GM18951 (cell line): ENCODE results near the gene IFNG.

ENCODE experiments used
- POLR2A ChIP-seq: IDR thresholded peaks from 4 replicates; pipeline ENCODE4 v1.6.1; 2011; ENCODE audit warnings: mild to moderate bottlenecking; ENCODE audit not compliant: insufficient read length, insufficient read depth; ENCODE audit errors: extremely low read depth
- in situ Hi-C: fragments of 300-500 bp; cut with MboI; formaldehyde crosslinking; loops from one replicate; pipeline ENCODE4 v1.12.0; 2022; ENCODE audit warnings: low sequenced_read_pairs, mixed read lengths, inconsistent platforms; ENCODE audit not compliant: unreplicated experiment

The IFNG gene

DNA sequence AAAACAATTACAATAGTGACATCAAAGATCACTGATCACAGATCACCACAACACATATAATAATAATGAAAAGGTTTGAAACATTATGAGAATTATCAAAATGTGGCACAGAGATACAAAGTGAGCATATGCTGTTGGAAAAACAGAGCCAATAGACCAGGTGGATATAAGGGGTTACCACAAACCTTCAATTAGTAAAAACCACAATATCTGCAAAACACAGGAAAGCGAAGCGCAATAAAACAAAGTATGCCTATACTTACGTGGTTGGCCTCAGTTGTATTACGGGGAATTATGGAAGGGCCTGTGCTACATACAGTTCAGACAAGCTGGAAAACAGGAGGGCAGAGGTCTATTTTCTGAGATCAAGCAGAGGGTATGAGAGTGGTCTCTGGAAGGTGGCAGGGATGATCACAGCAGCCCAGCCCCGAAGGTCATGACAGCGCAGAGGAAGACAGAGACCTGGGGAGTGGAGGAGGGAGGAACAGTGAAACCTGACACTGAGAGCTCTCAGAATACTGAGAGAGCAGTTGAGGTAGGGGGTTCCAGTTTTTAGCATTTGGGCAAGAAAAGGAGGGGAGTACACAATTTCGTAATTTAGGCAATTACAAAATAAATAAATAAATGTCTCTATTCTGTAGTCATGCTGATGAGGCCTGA lies 41.3 kb downstream of the IFNG start:
- in situ Hi-C loops, result no loop called here
- no peak for TF ChIP-seq POLR2A

DNA sequence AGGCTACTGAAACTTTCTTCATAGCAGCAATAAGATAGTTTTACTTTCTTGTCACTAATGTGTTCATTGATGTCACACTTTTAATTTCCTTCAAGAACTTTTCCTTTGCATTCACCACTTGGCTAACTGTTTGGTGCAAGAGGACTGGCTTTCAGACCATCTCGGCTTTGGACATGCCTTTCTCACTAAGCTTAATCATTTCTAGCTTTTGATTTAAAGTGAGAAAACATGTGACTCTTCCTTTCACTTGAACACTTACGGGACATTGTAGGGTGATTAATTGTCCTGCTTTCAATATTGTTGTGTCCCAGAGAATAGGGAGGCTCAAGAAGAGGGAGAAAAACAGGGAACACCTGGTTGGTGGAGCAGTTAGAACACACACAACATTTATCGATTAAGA lies 41.9 kb downstream of the IFNG start:
- in situ Hi-C loops, result no loop called here

DNA sequence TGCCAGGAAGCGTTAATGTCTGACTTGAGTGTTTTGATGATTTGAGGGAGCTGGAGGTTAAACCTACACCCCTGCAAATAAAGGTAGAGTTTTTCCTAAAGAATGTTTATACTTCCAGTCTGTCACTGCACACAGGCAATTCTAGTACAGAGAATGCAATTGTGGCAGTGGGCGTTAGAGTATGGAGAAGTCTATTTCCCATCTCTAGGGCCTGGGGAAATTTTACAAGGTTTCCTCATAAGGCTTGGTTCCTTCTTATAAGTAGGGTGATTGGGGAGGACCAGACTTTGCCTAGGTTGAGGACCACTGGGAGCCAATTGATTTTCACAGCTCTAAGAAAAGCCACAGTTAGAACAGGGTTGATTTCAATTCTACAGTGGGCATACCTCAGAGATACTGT lies 44.3 kb downstream of the IFNG start:
- TF ChIP-seq POLR2A, result no peak
- in situ Hi-C loops, result no loop called here

More for the DNA sequence above, 41.9 kb downstream of the IFNG start:
- TF ChIP-seq POLR2A, result no peak

DNA sequence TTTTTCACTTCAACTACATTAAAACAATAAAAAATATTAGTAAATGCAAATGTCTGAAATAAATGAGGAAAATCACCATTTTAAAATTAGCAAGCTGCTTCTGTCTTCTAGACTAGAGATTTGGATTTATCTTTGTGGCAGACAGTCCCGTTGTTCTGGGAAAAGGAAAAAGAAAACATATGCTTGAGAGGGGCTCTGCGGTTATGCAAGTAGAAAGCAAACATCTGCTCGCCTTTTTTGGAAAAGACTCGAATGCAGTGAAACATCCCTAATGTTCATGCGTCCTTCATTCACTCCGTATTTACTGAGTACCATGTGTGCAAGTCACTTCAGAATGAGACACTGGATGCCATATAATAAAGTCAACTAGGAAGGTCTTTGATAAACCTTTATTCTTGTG lies 44.9 kb downstream of the IFNG start:
- no peak for TF ChIP-seq POLR2A
- in situ Hi-C loops, result no loop called here

DNA sequence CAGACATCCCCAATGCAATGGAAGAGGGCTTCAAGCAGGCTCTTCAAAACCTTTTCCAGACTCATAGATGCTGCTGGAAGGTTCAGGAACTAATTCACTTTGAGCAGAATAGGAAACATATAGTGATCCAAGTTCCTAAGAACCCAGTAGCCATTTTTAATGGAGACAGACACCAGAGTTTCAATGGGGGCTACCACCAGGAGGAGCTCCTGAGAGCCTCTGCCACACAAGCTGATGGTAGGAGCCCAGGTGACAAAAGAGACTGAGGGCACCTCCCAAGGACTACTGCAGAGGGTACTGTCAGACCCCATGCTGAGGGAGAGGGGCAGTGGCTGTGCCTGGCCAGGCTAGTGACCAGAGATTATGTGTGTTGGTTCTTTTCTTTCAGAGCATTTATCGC lies 45.9 kb downstream of the IFNG start:
- no peak for TF ChIP-seq POLR2A
- in situ Hi-C loops, result no loop called here

DNA sequence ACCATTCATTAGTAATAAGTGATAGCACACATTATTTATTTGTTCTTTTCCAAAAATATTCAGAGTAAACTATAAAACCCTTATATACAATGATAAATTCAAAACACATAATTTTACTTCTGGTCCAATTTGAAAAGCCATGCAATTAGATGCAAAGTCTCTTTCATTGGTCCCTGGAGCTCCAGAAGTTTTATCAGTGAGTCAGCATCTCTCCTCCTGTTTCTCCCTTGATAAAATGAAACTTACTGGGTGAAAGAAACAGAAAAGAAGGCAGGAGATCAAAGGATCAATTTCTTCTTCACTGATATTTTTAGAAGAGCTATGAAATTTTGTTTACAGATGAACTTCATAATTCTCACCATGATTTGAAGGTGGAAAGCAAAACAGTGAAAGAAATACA lies 47.5 kb downstream of the IFNG start:
- TF ChIP-seq POLR2A, result no peak
- in situ Hi-C loops, result no loop called here

DNA sequence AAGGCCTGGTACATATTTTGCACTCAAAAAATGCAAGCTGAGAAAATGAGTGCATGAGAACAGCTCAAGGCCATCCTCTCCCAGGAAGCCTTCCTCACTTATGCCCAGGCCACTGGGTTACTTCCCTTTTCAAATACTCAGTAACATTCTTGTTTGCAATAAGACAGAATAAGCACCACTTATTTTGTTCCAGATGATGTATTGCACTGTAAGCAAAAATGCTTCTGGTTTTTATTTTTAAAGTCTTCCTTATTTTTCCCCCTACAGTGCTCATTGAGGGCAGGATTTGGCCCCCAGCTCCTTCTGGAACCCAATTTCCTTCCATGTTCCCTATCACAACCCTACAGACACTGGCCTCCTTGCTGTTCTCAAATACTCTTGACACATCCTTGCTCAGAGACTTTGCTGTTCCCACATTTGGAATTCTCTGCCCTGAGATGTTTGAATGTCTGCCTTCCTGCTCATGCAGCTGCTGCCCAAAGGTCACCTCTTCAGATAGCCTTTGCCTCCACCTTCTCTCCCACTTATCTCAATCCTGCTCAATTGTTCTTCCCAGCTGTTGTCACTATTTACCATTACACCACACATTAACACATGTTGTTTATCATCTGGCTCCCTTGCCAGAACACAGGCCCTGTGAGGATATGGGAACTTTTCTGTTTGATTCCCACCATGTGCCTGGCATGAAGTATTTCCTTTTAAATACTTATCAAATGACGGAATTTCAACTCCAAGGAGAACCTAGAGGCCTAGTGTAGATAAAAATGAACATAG lies 49.9 kb downstream of the IFNG start:
- in situ Hi-C loops, result no loop called here
- TF ChIP-seq POLR2A, result no peak

DNA sequence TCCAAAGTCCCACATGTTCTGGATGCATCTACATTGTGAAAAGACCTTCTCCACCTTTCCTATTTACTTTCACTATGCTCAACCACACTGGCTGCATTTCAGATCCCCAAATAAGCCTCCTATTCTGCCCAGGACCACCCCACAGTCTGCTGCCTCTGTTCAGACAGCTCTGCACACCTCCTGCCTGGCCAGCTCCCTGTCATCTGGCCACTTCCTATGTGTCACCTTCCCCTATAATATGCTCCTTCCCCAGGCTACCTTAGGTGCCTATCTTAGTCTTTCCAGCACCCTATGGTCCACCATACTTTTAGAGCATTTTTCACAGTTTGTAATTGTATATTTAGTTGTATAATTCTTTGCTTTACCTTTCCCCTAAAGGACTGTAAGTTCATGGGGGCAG lies 50.5 kb downstream of the IFNG start:
- TF ChIP-seq POLR2A, result no peak
- in situ Hi-C loops, result no loop called here

DNA sequence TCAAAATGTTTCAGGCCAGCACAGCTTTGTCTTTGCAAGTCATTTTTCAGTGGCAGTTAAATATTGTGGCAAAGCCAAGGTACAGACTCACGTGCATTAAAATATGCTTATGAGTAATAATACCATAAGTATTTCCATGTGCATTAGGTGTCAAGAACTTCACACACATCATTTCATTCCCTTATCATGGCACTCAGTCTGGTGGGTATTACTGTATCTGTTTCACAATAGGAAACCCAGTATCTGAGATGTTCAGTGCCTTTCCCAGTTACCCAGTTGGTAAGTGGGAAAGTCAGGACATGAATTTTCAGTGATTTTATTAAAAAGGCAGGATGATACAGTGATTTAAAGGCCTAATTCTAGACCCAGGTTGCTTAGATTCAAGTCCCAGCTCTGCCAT lies 52.9 kb downstream of the IFNG start:
- TF ChIP-seq POLR2A, result no peak
- in situ Hi-C loops, result no loop called here

DNA sequence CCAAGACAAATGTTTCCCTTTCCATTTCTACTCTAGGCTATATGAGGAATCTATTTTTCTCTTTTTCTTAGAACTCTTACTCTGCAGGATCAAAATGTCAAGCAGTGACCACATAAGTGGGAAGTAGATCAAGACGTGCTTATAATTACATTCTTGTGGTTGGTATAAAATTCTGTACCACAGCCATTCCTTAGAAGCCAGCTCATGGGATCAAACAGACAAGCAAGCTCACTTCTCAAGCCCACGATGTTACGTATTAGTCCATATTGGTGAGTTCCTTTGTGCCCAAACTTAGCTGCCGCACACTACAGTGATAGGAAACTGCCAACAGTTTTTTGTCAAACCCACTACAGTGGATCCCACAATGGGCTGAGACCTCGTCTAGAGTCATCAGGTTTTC lies 53.4 kb downstream of the IFNG start:
- in situ Hi-C loops, result no loop called here
- no peak for TF ChIP-seq POLR2A
